OCI-M2 (cell line): ENCODE results near the gene C3orf20.

Experiments used
- DNase-seq: peaks from one replicate; lab custom pipeline; 2025; ENCODE audit not compliant: unreplicated experiment; lab: John Stamatoyannopoulos, UW

The C3orf20 gene

GRCh38 chr3:14772533-14773138 is 97.7 kb downstream of the C3orf20 start:
- no peak for DNase-seq

- no peak for DNase-seq
Measured at GRCh38 chr3:14773281-14773680, 98.3 kb downstream of the C3orf20 start.

- no peak for DNase-seq
Measured at GRCh38 chr3:14773691-14774128, 98.8 kb downstream of the C3orf20 start.

GRCh38 chr3:14774431-14774830 is 99.5 kb downstream of the C3orf20 start:
- no peak for DNase-seq

- no peak for DNase-seq
Measured at GRCh38 chr3:14775011-14775410, 100.1 kb downstream of the C3orf20 start.

GRCh38 chr3:14775563-14775962 is 100.6 kb downstream of the C3orf20 start:
- DNase-seq = no peak

- no peak for DNase-seq
Measured at GRCh38 chr3:14779069-14779685, 104.2 kb downstream of the C3orf20 start.

GRCh38 chr3:14780927-14781507 is 106.1 kb downstream of the C3orf20 start:
- DNase-seq = no peak

- no peak for DNase-seq
Measured at GRCh38 chr3:14783480-14784086, 108.6 kb downstream of the C3orf20 start.

- DNase-seq = no peak
Measured at GRCh38 chr3:14784087-14784681, 109.2 kb downstream of the C3orf20 start.

- DNase-seq = no peak
Measured at GRCh38 chr3:14785207-14786155, 110.5 kb downstream of the C3orf20 start.

GRCh38 chr3:14786369-14786768 is 111.4 kb downstream of the C3orf20 start:
- DNase-seq = no peak

GRCh38 chr3:14787630-14788029 is 112.7 kb downstream of the C3orf20 start:
- DNase-seq = no peak

GRCh38 chr3:14788644-14789043 is 113.7 kb downstream of the C3orf20 start:
- DNase-seq = no peak

- no peak for DNase-seq
Measured at GRCh38 chr3:14789221-14789620, 114.3 kb downstream of the C3orf20 start.

GRCh38 chr3:14789640-14790285 is 114.8 kb downstream of the C3orf20 start:
- DNase-seq = no peak

GRCh38 chr3:14791343-14791945 is 116.5 kb downstream of the C3orf20 start:
- no peak for DNase-seq

- no peak for DNase-seq
Measured at GRCh38 chr3:14792691-14793121, 117.8 kb downstream of the C3orf20 start.

GRCh38 chr3:14793126-14793857 is 118.4 kb downstream of the C3orf20 start:
- no peak for DNase-seq
